ENCODE data around the gene SPESP1. TPM values are rescaled to one million over a fixed set of nuclear protein-coding genes. Genes with fewer than 3 reads are reported as not detected.

SPESP1 gene
- total and polyA plus RNA-seq, 9 of the 15 experiments (the other 6 are each of a cell fraction or from before 2014, with no cell fraction given): not detected

DNA sequence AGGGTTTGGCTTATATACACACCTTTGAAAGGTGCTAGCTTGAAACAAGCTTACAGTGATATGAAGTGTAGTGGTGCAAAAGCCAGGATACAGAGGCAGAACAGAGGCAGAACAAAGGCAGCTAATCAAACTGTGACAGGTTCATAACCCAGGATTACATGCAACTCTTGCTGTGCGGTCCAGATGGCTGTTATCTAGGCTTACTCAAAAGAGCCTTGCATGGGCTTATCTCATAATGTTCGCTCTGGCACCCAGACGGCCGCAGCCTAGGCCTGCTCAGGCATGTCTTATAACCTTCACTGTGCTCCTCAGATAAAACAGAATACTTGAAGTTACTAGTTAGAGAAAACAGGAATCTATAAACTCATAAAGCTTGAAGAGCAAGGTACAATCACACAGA lies 61.4 kb downstream of the SPESP1 start (continued):
- TF ChIP-seq ARNT (IDR thresholded peaks at IDR 0.05) (peak; percentile 97), ASH1L (IDR thresholded peaks at IDR 0.05; ENCODE audit: borderline replicate concordance, low read depth, partially characterized antibody) (no peak), ZNF668 (CRISPR knock-in tag; IDR thresholded peaks at IDR 0.05) (no peak), ZNF232 (CRISPR knock-in tag; IDR thresholded peaks at IDR 0.05) (no peak), ZNF3 (CRISPR knock-in tag; IDR thresholded peaks at IDR 0.05) (no peak), GTF2F1 (IDR thresholded peaks at IDR 0.05; ENCODE audit: low read depth, low read length) (no peak), BCOR (IDR thresholded peaks at IDR 0.05) (peak; percentile 90), PHB (CRISPR knock-in tag; IDR thresholded peaks at IDR 0.05) (no peak), RBM25 (IDR thresholded peaks at IDR 0.05; ENCODE audit: low read depth, low read length, severe bottlenecking) (no peak), JUND (IDR thresholded peaks at IDR 0.05; ENCODE audit: borderline replicate concordance, low read depth, low read length) (peak; percentile 76), JUND (tag; IDR thresholded peaks at IDR 0.05; ENCODE audit: borderline replicate concordance, low read depth, low read length) (no peak; the same call in 2 of the 3 replicates), CHD4 (IDR thresholded peaks at IDR 0.05; ENCODE audit: insufficient read depth, insufficient replicate concordance, low read depth, low read length, poor library complexity, severe bottlenecking) (no peak), MEIS2 (IDR thresholded peaks at IDR 0.05; ENCODE audit: partially characterized antibody) (peak; percentile 97), ZNF282 (CRISPR knock-in tag; IDR thresholded peaks at IDR 0.05) (no peak), NFE2L1 (tag; IDR thresholded peaks at IDR 0.05; ENCODE audit: borderline replicate concordance, low read depth) (no peak), XRCC4 (IDR thresholded peaks at IDR 0.05; ENCODE audit: extremely low read depth, insufficient read depth, insufficient read length) (no peak), DMBX1 (CRISPR knock-in tag; IDR thresholded peaks at IDR 0.05; ENCODE audit: borderline replicate concordance) (peak; percentile 97), ZNF41 (CRISPR knock-in tag; conservative IDR thresholded peaks at IDR 0.05) (no peak), ZNF253 (CRISPR knock-in tag; conservative IDR thresholded peaks at IDR 0.05) (no peak)
- TF ChIP-seq, protein P1, sequence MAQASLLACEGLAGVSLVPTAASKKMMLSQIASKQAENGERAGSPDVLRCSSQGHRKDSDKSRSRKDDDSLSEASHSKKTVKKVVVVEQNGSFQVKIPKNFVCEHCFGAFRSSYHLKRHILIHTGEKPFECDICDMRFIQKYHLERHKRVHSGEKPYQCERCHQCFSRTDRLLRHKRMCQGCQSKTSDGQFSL (CRISPR knock-in tag; IDR thresholded peaks at IDR 0.05): no peak
- TF ChIP-seq, protein P1 (tag; IDR thresholded peaks at IDR 0.05): no peak
- TF ChIP-seq, protein P2, sequence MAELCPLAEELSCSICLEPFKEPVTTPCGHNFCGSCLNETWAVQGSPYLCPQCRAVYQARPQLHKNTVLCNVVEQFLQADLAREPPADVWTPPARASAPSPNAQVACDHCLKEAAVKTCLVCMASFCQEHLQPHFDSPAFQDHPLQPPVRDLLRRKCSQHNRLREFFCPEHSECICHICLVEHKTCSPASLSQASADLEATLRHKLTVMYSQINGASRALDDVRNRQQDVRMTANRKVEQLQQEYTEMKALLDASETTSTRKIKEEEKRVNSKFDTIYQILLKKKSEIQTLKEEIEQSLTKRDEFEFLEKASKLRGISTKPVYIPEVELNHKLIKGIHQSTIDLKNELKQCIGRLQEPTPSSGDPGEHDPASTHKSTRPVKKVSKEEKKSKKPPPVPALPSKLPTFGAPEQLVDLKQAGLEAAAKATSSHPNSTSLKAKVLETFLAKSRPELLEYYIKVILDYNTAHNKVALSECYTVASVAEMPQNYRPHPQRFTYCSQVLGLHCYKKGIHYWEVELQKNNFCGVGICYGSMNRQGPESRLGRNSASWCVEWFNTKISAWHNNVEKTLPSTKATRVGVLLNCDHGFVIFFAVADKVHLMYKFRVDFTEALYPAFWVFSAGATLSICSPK (IDR thresholded peaks at IDR 0.05; ENCODE audit: borderline replicate concordance): no peak
- TF ChIP-seq, protein P3, sequence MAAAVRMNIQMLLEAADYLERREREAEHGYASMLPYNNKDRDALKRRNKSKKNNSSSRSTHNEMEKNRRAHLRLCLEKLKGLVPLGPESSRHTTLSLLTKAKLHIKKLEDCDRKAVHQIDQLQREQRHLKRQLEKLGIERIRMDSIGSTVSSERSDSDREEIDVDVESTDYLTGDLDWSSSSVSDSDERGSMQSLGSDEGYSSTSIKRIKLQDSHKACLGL (CRISPR knock-in tag; IDR thresholded peaks at IDR 0.05; ENCODE audit: borderline replicate concordance, poor library complexity, severe bottlenecking): no peak
- TF ChIP-seq, protein P4, sequence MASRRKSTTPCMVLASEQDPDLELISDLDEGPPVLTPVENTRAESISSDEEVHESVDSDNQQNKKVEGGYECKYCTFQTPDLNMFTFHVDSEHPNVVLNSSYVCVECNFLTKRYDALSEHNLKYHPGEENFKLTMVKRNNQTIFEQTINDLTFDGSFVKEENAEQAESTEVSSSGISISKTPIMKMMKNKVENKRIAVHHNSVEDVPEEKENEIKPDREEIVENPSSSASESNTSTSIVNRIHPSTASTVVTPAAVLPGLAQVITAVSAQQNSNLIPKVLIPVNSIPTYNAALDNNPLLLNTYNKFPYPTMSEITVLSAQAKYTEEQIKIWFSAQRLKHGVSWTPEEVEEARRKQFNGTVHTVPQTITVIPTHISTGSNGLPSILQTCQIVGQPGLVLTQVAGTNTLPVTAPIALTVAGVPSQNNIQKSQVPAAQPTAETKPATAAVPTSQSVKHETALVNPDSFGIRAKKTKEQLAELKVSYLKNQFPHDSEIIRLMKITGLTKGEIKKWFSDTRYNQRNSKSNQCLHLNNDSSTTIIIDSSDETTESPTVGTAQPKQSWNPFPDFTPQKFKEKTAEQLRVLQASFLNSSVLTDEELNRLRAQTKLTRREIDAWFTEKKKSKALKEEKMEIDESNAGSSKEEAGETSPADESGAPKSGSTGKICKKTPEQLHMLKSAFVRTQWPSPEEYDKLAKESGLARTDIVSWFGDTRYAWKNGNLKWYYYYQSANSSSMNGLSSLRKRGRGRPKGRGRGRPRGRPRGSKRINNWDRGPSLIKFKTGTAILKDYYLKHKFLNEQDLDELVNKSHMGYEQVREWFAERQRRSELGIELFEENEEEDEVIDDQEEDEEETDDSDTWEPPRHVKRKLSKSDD (conservative IDR thresholded peaks at IDR 0.05; ENCODE audit: low read length): no peak

All from K562 (cell line).